Tibial artery (tissue), 4 donors: Measurements from ENCODE around the gene ELF3.

Experiments used
- DNase-seq, 2 donors: peaks; one replicate each; pipeline ENCODE4 v3.0.0-alpha.2; 2019
- H3K27ac ChIP-seq, 2 donors: fragments of 200-600 bp; sonication (generic) in 1 of 2; 1 replicate in 1 of 2; 2 replicates in 1 of 2; pipeline ENCODE4 v1.5.1; 2018 to 2019; ENCODE audit warnings: mild to moderate bottlenecking in 1 of 2
- H3K27me3 ChIP-seq, 2 donors: fragments of 200-600 bp; sonication (generic) in 1 of 2; one replicate each; pipeline versions ENCODE4 v1.5.1 to v1.6.0; 2016 to 2019
- H3K36me3 ChIP-seq, 3 donors: fragments of 200-600 bp; sonication (generic) in 2 of 3; one replicate each; pipeline ENCODE4 v1.5.1; 2016 to 2019; ENCODE audit warnings: mild to moderate bottlenecking in 2 of 3
- H3K4me1 ChIP-seq, 4 donors: fragments of 200-600 bp; sonication (generic) in 2 of 4; 1 replicate in 3 of 4; 2 replicates in 1 of 4; pipeline ENCODE4 v1.5.1; 2016 to 2019
- H3K4me3 ChIP-seq, 2 donors: fragments of 200-600 bp; sonication (generic) in 1 of 2; 1 replicate in 1 of 2; 2 replicates in 1 of 2; pipeline ENCODE4 v1.5.1; 2018 to 2019; ENCODE audit warnings: mild to moderate bottlenecking in 2 of 2
- H3K9me3 ChIP-seq, 3 donors: fragments of 200-600 bp; sonication (generic) in 1 of 3; one replicate each; pipeline ENCODE4 v1.5.1; 2016 to 2019
- CTCF ChIP-seq, 2 experiments: fragments of 200-600 bp in 1 of 2; fragments of 450-650 bp in 1 of 2; IDR thresholded peaks; one replicate each; pipeline ENCODE4 v1.5.1; 2017 to 2019; ENCODE audit warnings: antibody characterized with exemption in 2 of 2, mild to moderate bottlenecking in 1 of 2, moderate library complexity in 1 of 2
- intact Hi-C: fragments of 100-400 bp; cut with DNase I; formaldehyde crosslinking; loops from one replicate; pipeline ENCODE4 v1.15.0; 2023; ENCODE audit warnings: low total_unique reads

ELF3 gene

GRCh38 chr1:202034149-202034682, 23.8 kb downstream of the ELF3 start:
- Histone ChIP-seq H3K9me3 (no peaks in the 10 kb centered on the region), H3K4me1 (peaks cover 0 to 22% (median 17%) of the 10 kb centered on the region in 4 donors), H3K27me3 (no peaks in the 10 kb centered on the region), H3K4me3 (peak overlapping the region in 1 of 2 donors; percentile 30), H3K27ac (peak overlapping the region; percentile 66 to 73), H3K36me3 (no peaks in the 10 kb centered on the region)
- no peak for DNase-seq
- no peak for TF ChIP-seq CTCF (IDR thresholded peaks at IDR 0.05)
- intact Hi-C loops = no loop called here

DNA sequence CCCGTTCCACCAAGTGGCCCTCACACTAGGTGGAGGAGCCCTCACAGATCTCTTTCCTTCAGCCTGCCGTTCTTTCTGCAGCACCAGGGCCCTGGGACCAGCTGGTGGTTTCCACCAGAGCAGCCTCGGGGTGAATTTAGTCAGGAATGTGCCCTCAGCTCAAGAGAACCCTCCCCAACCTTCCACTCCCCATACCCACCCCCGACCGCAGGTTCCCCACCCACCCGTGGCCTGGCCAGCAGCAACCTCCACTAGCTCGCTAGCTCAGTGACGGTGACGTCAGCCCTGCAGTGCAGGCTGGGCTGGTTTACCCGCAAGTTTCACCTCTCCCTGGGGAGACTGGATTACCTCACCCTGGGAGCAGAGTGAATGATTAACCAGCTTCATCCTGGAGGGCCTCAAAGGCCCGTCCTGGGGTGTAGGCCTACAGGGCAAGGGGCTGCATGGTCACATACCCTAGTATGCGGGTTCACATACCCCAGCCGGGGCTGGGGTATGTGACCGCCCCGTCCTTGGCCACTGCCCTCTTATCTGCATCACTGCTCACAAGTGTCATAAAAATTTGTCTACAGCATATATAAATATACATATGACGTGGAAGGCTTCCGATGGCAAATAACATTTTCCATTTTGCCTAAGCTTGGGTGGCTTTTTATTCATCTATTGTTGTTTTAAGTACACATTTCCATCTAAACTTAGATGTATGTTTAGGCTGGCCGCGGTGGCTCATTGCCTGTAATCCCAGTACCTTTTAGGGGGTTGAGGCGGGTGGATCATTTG, 24.5 kb downstream of the ELF3 start:
- H3K27ac ChIP-seq = peak overlapping the region; percentile 66 to 73
- intact Hi-C loops = no loop called here
- H3K27me3 ChIP-seq = no peaks in the 10 kb centered on the region
- no peaks in the 10 kb centered on the region for H3K36me3 ChIP-seq
- no peak for TF ChIP-seq CTCF (IDR thresholded peaks at IDR 0.05)
- peak; percentile 85 to 95 for DNase-seq
- no peaks in the 10 kb centered on the region for H3K9me3 ChIP-seq
- peak overlapping the region in 1 of 2 donors; percentile 30 for H3K4me3 ChIP-seq
- peaks cover 0 to 22% (median 17%) of the 10 kb centered on the region in 4 donors for H3K4me1 ChIP-seq

GRCh38 chr1:202036595-202037387, 26.4 kb downstream of the ELF3 start:
- H3K27ac ChIP-seq = no peak overlapping the region

GRCh38 chr1:202037706-202038296, 27.4 kb downstream of the ELF3 start:
- no peaks in the 10 kb centered on the region for H3K27me3 ChIP-seq
- peaks cover 0 to 22% (median 17%) of the 10 kb centered on the region in 4 donors for H3K4me1 ChIP-seq
- intact Hi-C loops = no loop called here
- no peak overlapping the region for H3K4me3 ChIP-seq
- no peaks in the 10 kb centered on the region for H3K9me3 ChIP-seq
- no peak overlapping the region for H3K27ac ChIP-seq
- no peaks in the 10 kb centered on the region for H3K36me3 ChIP-seq
- TF ChIP-seq CTCF (IDR thresholded peaks at IDR 0.05) = no peak
- no peak for DNase-seq

More at GRCh38 chr1:202036595-202037387, 26.4 kb downstream of the ELF3 start:
- Histone ChIP-seq H3K4me3 (no peak overlapping the region), H3K4me1 (peaks cover 0 to 22% (median 17%) of the 10 kb centered on the region in 4 donors), H3K9me3 (no peaks in the 10 kb centered on the region), H3K36me3 (no peaks in the 10 kb centered on the region), H3K27me3 (no peaks in the 10 kb centered on the region)
- intact Hi-C loops = no loop called here
- no peak for TF ChIP-seq CTCF (IDR thresholded peaks at IDR 0.05)
- no peak for DNase-seq

DNA sequence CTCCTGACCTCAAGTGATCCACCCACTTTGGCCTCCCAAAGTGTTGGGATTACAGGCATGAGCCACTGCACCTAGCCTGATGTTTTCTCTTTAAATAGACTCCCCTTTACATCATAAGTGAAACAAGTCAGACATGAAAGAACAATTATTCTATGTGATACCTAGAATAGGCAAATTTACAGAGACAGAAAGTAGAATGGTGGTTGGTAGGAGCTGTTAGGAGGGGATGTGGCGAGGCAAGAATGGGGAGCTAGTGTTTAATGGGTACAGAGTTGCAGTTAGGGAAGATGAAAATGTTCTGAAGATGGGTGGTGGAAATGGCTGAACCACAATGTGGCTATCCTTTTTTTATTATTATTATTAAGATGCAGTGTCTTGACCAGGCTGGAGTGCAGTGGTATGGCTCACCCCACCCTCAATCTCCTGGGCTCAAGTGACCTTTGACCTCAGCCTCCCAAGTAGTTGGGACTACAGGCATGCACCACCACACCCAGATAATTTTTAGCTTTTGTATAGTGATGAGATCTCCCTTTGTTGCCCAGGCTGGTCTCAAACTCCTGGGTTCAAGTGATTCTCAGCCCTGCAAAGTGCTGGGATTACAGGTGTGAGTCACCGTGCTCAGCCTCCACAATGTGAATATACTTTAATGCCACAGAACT, 28.4 kb downstream of the ELF3 start:
- H3K27me3 ChIP-seq = no peaks in the 10 kb centered on the region
- no peak overlapping the region for H3K27ac ChIP-seq

More for the DNA sequence above, 28.4 kb downstream of the ELF3 start:
- Histone ChIP-seq H3K9me3 (no peaks in the 10 kb centered on the region), H3K4me3 (no peak overlapping the region), H3K4me1 (peaks cover 0 to 22% (median 17%) of the 10 kb centered on the region in 4 donors), H3K36me3 (no peaks in the 10 kb centered on the region)
- TF ChIP-seq CTCF (IDR thresholded peaks at IDR 0.05) = no peak
- no peak for DNase-seq
- intact Hi-C loops = no loop called here
